A204.1 (cell line): ENCODE measurements around the gene ANO10.
"Not testable (repeated sequence)": the region's sequence is repeated elsewhere in the genome, so short reads cannot be mapped to it uniquely, and the experiment has no call there.

Experiments
- FAIRE-seq: peaks from 2 replicates; lab custom pipeline; 2012; peaks lifted over from hg19 to GRCh38; lab: Jason Lieb, UNC

The ANO10 gene

GRCh38 chr3:43372007-43372740 lies 249.6 kb downstream of the ANO10 start:
- FAIRE-seq = no peak

- no peak for FAIRE-seq
These were observed 250.3 kb downstream of the ANO10 start for GRCh38 chr3:43371494-43371893.

DNA sequence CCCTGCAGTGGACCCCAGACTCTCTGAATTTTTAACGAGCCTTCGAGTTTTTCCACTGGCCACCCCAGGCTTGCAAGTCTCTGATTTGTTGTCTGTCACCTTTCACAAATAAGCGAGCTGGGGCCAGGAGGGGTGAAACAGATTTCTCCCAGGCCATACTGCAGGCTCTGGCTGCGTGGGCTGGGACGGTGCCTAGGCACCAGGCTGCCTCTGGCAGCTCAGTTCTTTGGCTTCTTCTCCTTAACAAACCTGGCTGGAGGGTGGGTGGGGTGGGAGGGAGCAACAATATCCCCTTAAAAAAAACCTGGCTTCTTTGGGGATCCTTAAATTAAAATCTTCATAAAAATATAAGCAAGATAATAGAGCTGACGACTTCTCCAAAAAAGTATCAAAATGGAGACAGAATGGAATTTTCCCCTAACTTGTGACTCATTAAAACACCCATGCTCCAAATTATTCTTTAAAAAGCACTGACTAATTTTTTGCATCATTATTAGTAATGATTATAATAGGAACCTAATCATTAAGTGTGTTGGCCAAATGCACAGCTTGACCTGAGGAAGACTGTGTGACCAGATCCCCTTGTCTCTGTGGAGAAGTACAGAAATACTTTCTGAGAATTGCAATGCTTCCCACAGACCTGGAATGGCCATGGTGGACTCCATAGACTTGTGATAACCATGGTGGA lies 251.4 kb downstream of the ANO10 start:
- no peak for FAIRE-seq

DNA sequence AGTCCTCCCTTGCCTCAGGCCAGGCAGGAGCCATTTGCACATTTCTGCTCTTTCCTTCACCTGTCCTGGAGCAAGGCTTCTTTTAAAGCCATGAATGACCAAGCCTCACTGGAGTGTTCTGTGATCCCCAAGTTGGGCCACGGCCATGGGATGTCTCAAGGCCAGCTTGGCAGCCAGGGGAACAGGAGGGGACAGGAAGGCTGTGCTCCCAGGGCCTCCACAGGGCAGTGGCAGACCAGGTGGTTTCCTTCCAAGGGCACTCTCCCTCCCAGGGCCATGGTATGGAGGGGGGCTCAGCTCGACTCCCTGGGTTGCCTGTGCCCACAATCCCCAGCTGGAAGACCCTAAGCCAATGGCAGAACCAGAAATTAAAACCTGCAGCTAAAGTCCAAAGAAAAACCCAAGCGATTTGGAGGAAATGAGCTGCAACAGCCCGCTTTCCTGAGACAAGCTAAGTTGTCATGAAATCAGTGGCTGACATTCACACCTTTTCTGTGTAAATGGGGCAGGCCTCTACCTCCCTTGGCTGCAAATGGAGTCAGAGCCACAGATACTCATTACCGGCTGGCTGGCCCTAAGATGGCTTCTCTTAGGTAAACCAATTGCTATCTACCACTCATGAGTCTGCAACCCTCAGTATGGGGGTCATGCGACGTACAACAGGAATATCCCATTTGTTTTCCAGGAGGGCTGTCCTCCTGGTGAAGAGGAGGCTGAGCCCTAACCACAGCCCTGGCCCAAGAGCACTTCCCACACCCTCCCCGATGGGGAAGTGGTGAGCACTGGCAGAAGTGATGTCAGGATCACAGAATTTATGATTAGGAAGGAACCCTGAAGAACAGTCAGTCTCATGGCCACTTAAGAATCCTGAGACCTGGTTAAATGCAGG lies 252.2 kb downstream of the ANO10 start:
- no peak for FAIRE-seq

DNA sequence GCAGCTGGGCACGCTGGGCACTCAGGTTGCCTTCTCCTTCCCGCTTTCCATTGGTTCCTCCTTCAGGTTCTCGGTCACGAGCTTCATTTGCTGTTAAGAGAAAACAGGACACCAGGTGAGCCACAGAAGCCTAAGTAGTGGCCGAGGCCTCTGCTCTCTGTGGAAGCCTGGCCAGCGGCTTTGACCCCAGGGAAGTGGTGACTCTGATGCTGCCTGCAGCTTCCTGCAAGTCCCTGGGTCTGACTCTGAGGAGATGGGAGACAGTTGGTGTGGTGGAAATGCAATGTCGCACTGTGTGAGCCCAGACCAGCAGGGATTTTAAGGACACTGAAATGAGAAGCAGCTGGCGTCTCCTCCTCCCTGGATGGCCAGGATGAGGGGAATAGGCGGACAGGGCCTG lies 254.9 kb downstream of the ANO10 start:
- FAIRE-seq = no peak

DNA sequence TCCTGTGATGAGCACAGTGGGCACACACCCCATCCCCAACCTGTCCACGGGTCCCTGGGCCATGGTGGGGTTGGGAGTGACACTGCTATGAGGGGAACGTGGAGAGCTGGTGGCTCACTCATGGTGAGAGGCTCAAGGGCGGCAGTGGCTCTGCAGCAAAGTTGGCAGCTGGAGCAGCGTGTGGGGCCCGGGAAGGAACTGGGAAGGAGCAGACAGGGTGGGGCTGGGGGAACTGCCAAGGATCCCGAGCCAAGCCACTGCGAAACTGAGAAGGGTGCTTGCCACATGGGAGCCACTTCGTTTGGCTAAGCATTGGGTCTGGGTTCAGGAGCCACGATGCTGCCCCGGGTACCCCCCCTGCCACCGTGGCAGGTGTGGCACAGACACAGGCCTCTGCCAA lies 255.3 kb downstream of the ANO10 start:
- FAIRE-seq = no peak

- no peak for FAIRE-seq
These were observed 256.1 kb downstream of the ANO10 start for GRCh38 chr3:43365601-43366305.

- FAIRE-seq = no peak
These were observed 256.9 kb downstream of the ANO10 start for GRCh38 chr3:43364926-43365325.

DNA sequence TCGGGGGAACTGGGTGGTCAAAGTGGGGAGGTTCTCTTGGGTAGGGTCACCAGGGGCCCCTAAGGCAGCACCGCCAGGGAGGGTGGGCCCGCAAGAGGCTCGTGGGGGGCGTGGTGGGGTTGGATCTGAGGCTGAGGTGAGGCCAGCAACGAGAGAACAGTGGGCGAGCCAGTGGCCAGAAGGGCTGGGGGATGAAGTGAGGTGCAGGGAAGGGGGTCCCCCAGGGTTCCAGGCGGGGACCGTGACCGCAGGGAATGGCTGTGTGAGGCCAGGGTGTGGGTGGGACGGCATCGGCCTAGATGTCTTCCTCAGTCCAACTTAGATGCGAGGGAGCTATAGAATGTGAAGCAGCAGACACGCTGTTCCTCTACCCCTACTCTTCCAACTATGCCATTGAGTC lies 257.3 kb downstream of the ANO10 start:
- FAIRE-seq = no peak

GRCh38 chr3:43363621-43364266 lies 258.1 kb downstream of the ANO10 start:
- no peak for FAIRE-seq

DNA sequence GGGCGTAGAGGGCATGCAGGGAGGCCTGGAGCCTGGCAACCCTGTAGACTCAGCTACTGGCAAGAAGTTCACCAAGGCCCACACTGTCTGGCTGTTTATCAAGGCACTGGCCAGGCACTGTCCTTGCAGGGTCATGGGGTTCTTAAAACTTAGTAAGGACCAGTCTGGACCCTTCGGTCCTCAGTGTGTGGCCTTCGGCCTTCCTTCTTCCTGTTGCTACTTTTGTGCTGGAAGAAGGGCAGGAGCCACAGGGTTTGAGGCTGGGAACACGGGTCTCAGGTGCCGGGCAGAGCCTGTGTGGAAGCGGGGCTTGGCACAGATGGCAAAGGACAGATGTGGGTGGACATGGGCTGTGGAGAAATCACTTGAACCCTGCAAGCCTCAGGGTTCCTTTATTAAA lies 258.9 kb downstream of the ANO10 start:
- no peak for FAIRE-seq

DNA sequence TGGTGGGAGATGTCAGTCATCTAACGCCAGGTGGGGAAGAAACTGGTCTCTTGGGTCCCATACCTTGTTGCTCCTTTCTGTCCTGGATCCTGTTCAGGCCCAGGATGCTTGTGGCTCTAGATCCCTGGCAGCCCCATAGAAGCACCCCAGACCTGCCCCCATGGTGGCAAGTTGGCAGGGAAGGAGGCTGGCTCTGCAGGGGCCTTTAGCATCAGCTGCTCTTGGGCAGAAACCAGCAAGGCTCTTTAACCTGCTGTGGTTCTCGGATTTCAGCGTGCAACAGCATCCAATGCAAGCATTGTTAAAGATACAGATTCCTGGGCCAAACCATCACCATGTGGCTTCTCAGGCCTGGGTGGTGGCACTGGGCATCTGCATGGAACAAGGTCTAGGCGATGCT lies 259.6 kb downstream of the ANO10 start:
- no peak for FAIRE-seq

- FAIRE-seq = no peak
These were observed 260.7 kb downstream of the ANO10 start for GRCh38 chr3:43361077-43361476.

DNA sequence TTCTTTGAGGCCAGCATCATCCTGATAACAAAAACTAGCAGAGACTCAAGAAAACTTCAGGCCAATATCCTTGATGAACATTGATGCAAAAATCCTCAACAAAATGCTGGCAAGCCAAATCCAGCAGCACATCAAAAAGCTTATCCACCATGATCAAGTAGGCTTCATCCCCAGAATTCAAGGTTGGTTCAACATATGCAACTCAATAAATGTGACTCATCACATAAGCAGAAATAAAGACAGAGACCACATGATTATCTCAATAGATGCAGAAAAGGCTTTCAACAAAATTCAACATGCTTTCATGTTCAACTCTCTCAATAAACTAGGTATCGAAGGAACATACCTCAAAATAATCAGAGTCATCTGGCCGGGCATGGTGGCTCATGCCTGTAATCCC lies 265.8 kb downstream of the ANO10 start:
- FAIRE-seq = not testable (repeated sequence)

GRCh38 chr3:43353923-43354670 lies 267.7 kb downstream of the ANO10 start:
- FAIRE-seq = no peak

DNA sequence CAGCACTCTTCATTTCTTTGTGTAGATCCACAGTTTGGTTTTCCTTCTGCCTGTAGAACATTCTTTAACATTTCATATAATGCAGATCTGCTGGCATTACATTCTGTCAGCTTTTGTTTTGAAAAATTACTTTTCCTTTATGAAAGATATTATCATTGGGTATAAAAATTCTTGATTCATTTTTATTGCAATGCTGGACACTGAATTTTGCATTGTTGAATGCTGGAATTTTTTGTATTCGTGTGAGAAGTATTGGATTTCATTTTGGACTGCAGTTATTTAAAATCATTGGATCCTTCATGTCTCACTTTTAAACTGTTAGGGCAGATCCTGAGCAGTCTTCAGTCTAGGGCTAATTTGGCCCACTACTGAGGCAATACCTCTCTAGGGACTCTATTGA lies 268.4 kb downstream of the ANO10 start:
- FAIRE-seq = no peak

DNA sequence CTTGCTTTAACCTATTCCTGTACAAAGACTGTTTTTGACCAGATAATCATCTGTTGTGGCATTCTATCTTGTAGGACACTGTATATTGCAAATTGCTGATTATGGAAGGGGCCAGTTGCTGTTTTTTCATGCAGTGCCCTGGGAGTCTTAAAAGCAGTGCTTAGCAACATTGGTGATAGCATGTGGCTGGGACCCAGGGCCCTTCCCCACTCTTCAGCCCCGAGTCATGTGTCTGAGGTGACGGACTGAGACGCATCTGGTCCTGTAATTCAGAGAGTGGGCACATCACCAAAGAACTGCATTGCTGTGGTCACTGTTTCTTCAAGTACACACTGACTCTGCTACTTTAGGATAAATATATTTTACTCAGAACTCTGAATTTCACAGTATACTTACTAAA lies 272.1 kb downstream of the ANO10 start:
- FAIRE-seq = no peak

GRCh38 chr3:43348852-43349574 lies 272.8 kb downstream of the ANO10 start:
- no peak for FAIRE-seq

DNA sequence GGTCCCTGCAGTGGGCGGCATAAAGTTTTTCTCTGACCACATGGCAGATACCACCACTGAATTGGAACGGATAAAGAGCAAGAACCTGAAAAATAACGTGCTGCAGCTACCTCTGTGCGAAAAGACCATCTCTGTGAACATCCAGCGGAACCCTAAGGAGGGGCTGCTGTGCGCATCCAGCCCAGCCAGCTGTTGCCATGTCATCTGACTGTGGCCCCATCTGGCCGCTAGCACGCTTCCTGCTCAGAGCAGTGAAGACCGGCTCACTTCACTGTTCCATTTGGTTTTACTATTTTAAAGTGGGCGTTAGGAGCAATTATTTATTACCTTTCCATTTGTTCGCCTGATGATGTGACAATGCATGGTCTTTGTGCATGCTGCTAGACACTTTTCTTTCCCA lies 273.5 kb downstream of the ANO10 start:
- no peak for FAIRE-seq

GRCh38 chr3:43347774-43348173 lies 274.0 kb downstream of the ANO10 start:
- FAIRE-seq = no peak
